ENCODE measurements around the gene KCNH4. TPM values are rescaled to one million over a fixed set of nuclear protein-coding genes. Genes with fewer than 3 reads are reported as not detected.

The KCNH4 gene
- total RNA-seq, 2 donors from 2014 or later, result 0.51 TPM; not detected in 1

- peaks cover 28% of the 10 kb centered on the region for H3K4me1 ChIP-seq (replicated peaks)
- DNase-seq (ENCODE audit: low spot score), result no peak
- H3K9me3 ChIP-seq, result no peaks in the 10 kb centered on the region
- H3K27me3 ChIP-seq (replicated peaks; ENCODE audit: insufficient read depth), result no peaks in the 10 kb centered on the region
- H3K27ac ChIP-seq, result peak overlapping the region in 1 of 2 donors; percentile 31
- no peak overlapping the region for H3K4me3 ChIP-seq
- intact Hi-C loops (cut with DNase I), result no loop called here
- no peak for TF ChIP-seq POLR2A (IDR thresholded peaks at IDR 0.05)
- 91% methylated on average over 6 of the region's 6 CpGs for WGBS
- H3K36me3 ChIP-seq, result no peaks in the 10 kb centered on the region
Measured at GRCh38 chr17:42135151-42135550, 45.8 kb downstream of the KCNH4 start.

GRCh38 chr17:42133461-42134041, 47.4 kb downstream of the KCNH4 start:
- Histone ChIP-seq H3K36me3 (peaks cover 0 to 6% of the 10 kb centered on the region in 2 donors), H3K27ac (peak overlapping the region in 1 of 2 donors; percentile 26), H3K9me3 (no peaks in the 10 kb centered on the region), H3K4me1 (replicated peaks) (peaks cover 27% of the 10 kb centered on the region), H3K4me3 (no peak overlapping the region), H3K27me3 (replicated peaks; ENCODE audit: insufficient read depth) (no peaks in the 10 kb centered on the region)
- TF ChIP-seq, protein P1, sequence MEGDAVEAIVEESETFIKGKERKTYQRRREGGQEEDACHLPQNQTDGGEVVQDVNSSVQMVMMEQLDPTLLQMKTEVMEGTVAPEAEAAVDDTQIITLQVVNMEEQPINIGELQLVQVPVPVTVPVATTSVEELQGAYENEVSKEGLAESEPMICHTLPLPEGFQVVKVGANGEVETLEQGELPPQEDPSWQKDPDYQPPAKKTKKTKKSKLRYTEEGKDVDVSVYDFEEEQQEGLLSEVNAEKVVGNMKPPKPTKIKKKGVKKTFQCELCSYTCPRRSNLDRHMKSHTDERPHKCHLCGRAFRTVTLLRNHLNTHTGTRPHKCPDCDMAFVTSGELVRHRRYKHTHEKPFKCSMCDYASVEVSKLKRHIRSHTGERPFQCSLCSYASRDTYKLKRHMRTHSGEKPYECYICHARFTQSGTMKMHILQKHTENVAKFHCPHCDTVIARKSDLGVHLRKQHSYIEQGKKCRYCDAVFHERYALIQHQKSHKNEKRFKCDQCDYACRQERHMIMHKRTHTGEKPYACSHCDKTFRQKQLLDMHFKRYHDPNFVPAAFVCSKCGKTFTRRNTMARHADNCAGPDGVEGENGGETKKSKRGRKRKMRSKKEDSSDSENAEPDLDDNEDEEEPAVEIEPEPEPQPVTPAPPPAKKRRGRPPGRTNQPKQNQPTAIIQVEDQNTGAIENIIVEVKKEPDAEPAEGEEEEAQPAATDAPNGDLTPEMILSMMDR (IDR thresholded peaks at IDR 0.05), result no peak
- TF ChIP-seq POLR2AphosphoS5 (IDR thresholded peaks at IDR 0.05) (no peak), POLR2A (IDR thresholded peaks at IDR 0.05) (no peak)
- no peak for DNase-seq (ENCODE audit: low spot score)
- WGBS, result 29% methylated on average over 4 of the region's 4 CpGs
- intact Hi-C loops (cut with DNase I), result no loop called here

- H3K27ac ChIP-seq, result no peak overlapping the region
- 45% methylated on average over 3 of the region's 3 CpGs for WGBS
- no peak overlapping the region for H3K4me3 ChIP-seq
- intact Hi-C loops (cut with DNase I), result no loop called here
- DNase-seq (ENCODE audit: low spot score), result peak; percentile 62
- peaks cover 0 to 12% of the 10 kb centered on the region in 2 donors for H3K36me3 ChIP-seq
- TF ChIP-seq, protein P1 (IDR thresholded peaks at IDR 0.05), result no peak
- peak; percentile 68 for TF ChIP-seq POLR2AphosphoS5 (IDR thresholded peaks at IDR 0.05)
- H3K9me3 ChIP-seq, result no peaks in the 10 kb centered on the region
- peaks cover 25% of the 10 kb centered on the region for H3K4me1 ChIP-seq (replicated peaks)
- H3K27me3 ChIP-seq (replicated peaks; ENCODE audit: insufficient read depth), result no peaks in the 10 kb centered on the region
Measured at GRCh38 chr17:42132941-42133340, 48.0 kb downstream of the KCNH4 start.

GRCh38 chr17:42131981-42132432, 48.9 kb downstream of the KCNH4 start:
- intact Hi-C loops (cut with DNase I), result no loop called here
- WGBS, result 54% methylated on average over 4 of the region's 4 CpGs
- TF ChIP-seq POLR2A (IDR thresholded peaks at IDR 0.05) (no peak), POLR2AphosphoS5 (IDR thresholded peaks at IDR 0.05) (no peak)
- TF ChIP-seq, protein P1 (IDR thresholded peaks at IDR 0.05), result no peak
- peaks cover 25% of the 10 kb centered on the region for H3K4me1 ChIP-seq (replicated peaks)
- peak overlapping the region in 1 of 2 donors; percentile 24 for H3K27ac ChIP-seq
- H3K27me3 ChIP-seq (replicated peaks; ENCODE audit: insufficient read depth), result no peaks in the 10 kb centered on the region
- H3K9me3 ChIP-seq, result no peaks in the 10 kb centered on the region
- no peak for DNase-seq (ENCODE audit: low spot score)
- peaks cover 0 to 22% of the 10 kb centered on the region in 2 donors for H3K36me3 ChIP-seq
- no peak overlapping the region for H3K4me3 ChIP-seq

- WGBS, result 92% methylated on average over 4 of the region's 4 CpGs
- H3K36me3 ChIP-seq, result peaks cover 0 to 26% of the 10 kb centered on the region in 2 donors
- H3K27ac ChIP-seq, result peak overlapping the region in 1 of 2 donors; percentile 24
- DNase-seq (ENCODE audit: low spot score), result no peak
- TF ChIP-seq POLR2A (IDR thresholded peaks at IDR 0.05), result no peak
- TF ChIP-seq POLR2AphosphoS5 (IDR thresholded peaks at IDR 0.05), result no peak
- TF ChIP-seq, protein P1 (IDR thresholded peaks at IDR 0.05), result no peak
- H3K27me3 ChIP-seq (replicated peaks; ENCODE audit: insufficient read depth), result no peaks in the 10 kb centered on the region
- H3K9me3 ChIP-seq, result no peaks in the 10 kb centered on the region
- H3K4me3 ChIP-seq, result no peak overlapping the region
- H3K4me1 ChIP-seq (replicated peaks), result peaks cover 25% of the 10 kb centered on the region
- intact Hi-C loops (cut with DNase I), result no loop called here
Measured at GRCh38 chr17:42131232-42131631, 49.7 kb downstream of the KCNH4 start.
